BJ (cell line): Measurements from ENCODE around the gene MLN. TPM values are rescaled to one million over a fixed set of nuclear protein-coding genes. Genes with fewer than 3 reads are reported as not detected.

Experiments used
- CTCF ChIA-PET: fragments of 350-600 bp; formaldehyde crosslinking; extraction: SDS; loops from one replicate; lab custom pipeline; 2021; ENCODE audit warnings: antibody characterized with exemption, inconsistent platforms; lab: Yijun Ruan, JAX
- POLR2A ChIA-PET: fragments of 300-600 bp; sonication (Branson Sonifier 250); formaldehyde crosslinking; extraction: SDS; loops from one replicate; lab custom pipeline; 2021; ENCODE audit warnings: antibody characterized with exemption; lab: Charles Lee
- DNase-seq: peaks from one replicate; pipeline ENCODE4 v3.0.0-alpha.2; 2011; ENCODE audit warnings: low read depth
- H3K27me3 ChIP-seq: 2 replicates; pipeline ENCODE4 v1.6.0; 2011; ENCODE audit warnings: low read length; ENCODE audit not compliant: control insufficient read depth, insufficient read depth
- H3K36me3 ChIP-seq: 2 replicates; pipeline ENCODE4 v1.5.1; 2011; ENCODE audit warnings: low read length; ENCODE audit not compliant: control insufficient read depth, insufficient read depth
- H3K4me3 ChIP-seq: 2 replicates; pipeline ENCODE4 v1.5.1; 2011; ENCODE audit warnings: low read depth, mild to moderate bottlenecking, control low read depth, low read length
- CTCF ChIP-seq: IDR thresholded peaks from 2 replicates; pipeline ENCODE4 v1.5.1; 2011; ENCODE audit warnings: low read depth, mild to moderate bottlenecking, control low read depth, inconsistent platforms, low read length, moderate library complexity; ENCODE audit not compliant: insufficient read depth
- polyA plus RNA-seq: library from polyadenylated mRNA; depleted of rRNA; stranded (reverse); fragments of >200 nt; gene quantifications from 2 replicates; pipeline ENCODE4 v1.2.3, GENCODE V29; 2011

The MLN gene
- polyA plus RNA-seq, 1 experiment = not detected

GRCh38 chr6:33845031-33845745, 41.4 kb upstream of the MLN start:
- POLR2A ChIA-PET = no interaction called here
- CTCF ChIA-PET = interaction anchor here (1.1 to 1.5 kb wide), 2 partner anchors 14 to 182 kb away, joined by 3 read pairs; no protein-coding TSS in a partner anchor
- Histone ChIP-seq H3K27me3 (no peaks in the 10 kb centered on the region), H3K36me3 (no peaks in the 10 kb centered on the region), H3K4me3 (no peak overlapping the region)
- no peak for TF ChIP-seq CTCF
- no peak for DNase-seq

DNA sequence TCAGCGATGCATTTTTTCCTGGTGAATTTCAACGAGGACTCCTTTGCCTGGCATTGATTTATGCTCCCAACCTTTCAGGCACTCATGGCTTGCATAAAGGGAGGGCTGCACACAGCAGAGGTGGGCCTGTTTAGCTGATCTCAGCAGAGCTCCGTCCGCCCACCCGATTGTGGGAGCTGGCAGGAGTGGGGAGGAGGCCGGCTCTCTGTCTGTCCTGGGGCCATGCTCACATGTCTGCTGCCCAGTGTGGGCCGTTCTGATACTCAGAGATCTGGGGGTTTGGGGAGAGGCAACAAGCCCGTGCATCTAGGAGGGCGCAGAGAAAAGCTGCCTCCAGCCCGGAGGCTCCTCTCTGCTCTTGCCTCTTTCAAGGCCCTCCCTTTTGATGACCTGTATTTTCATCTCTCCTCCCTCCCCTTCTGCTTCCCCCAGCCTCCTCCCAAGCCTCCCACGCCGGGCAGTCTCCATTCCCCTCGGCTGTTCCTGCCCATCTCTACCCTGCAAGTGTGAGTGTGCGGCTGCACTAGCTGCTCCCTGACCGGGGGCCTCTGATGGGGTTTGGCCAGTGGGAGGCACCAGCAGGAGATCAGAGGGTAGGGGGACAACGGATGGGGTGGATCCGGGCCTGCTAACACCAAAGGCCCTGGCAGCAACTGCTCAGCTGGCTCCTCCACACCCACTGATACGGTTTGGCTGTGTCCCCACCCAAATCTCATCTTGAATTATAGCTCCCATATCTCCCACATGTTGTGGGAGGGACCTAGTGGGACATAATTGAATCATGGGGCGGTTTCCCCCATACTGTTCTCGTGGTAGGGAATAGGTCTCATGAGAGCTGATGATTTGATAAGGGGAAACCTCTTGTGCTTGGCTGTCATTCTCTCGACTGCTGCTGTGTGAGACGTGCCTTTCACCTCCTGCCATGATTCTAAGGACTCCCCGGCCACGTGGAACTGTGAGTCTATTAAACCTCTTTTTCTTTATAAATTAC, 39.6 kb upstream of the MLN start:
- H3K4me3 ChIP-seq = no peak overlapping the region
- H3K36me3 ChIP-seq = no peaks in the 10 kb centered on the region
- H3K27me3 ChIP-seq = no peaks in the 10 kb centered on the region
- no peak for TF ChIP-seq CTCF
- ChIA-PET POLR2A (no interaction called here), CTCF (interaction anchor here (0.6 to 4.2 kb wide), 5 partner anchors 8 to 320 kb away, joined by 3 to 12 read pairs (median 3); no protein-coding TSS in a partner anchor)
- DNase-seq = no peak

DNA sequence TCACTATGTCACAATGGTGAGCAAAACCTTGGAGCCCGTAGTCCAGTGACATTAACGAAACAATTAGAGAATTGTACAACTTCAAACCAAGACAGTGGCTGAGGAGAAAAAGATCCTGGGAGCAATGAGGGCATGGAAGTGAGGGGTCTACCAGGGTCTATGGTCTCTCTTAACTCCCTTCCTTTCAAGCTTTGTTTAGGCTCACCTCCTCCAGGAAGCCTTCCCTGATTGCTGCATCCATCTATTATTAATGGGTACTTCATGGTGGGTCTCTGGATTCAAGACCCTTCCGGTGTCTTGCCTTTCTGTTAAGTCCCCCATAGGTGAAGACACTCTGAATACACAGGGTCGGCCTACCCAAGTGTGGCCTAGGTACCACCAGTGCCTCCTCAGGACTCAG, 38.1 kb upstream of the MLN start:
- ChIA-PET CTCF (interaction anchor here (2.7 to 4.2 kb wide), 2 partner anchors 71 to 186 kb away, joined by 8 to 12 read pairs; no protein-coding TSS in a partner anchor), POLR2A (no interaction called here)
- no peak for DNase-seq
- no peak overlapping the region for H3K4me3 ChIP-seq
- no peak for TF ChIP-seq CTCF
- no peaks in the 10 kb centered on the region for H3K36me3 ChIP-seq
- no peaks in the 10 kb centered on the region for H3K27me3 ChIP-seq

DNA sequence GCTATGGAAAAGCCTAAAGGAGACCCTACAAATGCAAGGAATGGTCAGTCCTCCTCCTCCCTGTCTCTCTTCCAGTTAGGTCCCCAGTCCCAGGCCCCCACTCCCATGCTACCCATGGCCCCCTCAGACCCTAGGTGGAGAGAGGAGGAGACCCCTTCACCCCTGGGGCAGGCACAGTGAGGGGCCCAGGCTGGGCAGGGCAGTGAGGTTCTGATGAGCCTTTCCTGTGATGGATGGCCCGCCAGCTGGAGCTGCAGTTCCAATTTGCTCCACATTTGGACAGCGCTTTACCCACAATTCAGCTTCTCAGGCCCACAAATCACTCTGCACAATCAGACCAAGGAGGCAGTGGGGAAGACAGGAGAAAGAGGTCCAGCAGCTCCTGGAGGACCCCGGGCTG, 37.3 kb upstream of the MLN start:
- H3K27me3 ChIP-seq = no peaks in the 10 kb centered on the region
- CTCF ChIA-PET = interaction anchor here (1.1 to 4.2 kb wide), 6 partner anchors 10 to 214 kb away, joined by 3 to 15 read pairs (median 6); no protein-coding TSS in a partner anchor
- no peak for DNase-seq
- POLR2A ChIA-PET = no interaction called here
- no peak overlapping the region for H3K4me3 ChIP-seq
- TF ChIP-seq CTCF = no peak
- H3K36me3 ChIP-seq = no peaks in the 10 kb centered on the region
